Testis (tissue), 3 donors: ENCODE measurements around the gene APPBP2. TPM values are rescaled to one million over a fixed set of nuclear protein-coding genes. Genes with fewer than 3 reads are reported as not detected.

Experiments used
- DNase-seq: peaks from one replicate; pipeline ENCODE4 v3.0.0-alpha.2; 2019
- H3K27ac ChIP-seq, 2 donors: fragments of 200-600 bp; sonication (generic); one replicate each; pipeline ENCODE4 v1.5.1; 2019
- H3K27me3 ChIP-seq: fragments of 200-600 bp; sonication (generic); one replicate; pipeline ENCODE4 v1.5.1; 2019
- H3K36me3 ChIP-seq: fragments of 200-600 bp; sonication (generic); one replicate; pipeline ENCODE4 v1.5.1; 2017; ENCODE audit warnings: low read depth; ENCODE audit errors: missing control alignments
- H3K4me1 ChIP-seq: fragments of 200-600 bp; sonication (generic); one replicate; pipeline ENCODE4 v1.5.1; 2019
- H3K4me3 ChIP-seq, 2 donors: fragments of 200-600 bp; sonication (generic); one replicate each; pipeline ENCODE4 v1.5.1; 2017 to 2019
- H3K9me3 ChIP-seq: fragments of 200-600 bp; sonication (generic); one replicate; pipeline ENCODE4 v1.5.1; 2017
- POLR2A ChIP-seq: fragments of 450-650 bp; IDR thresholded peaks from one replicate; pipeline ENCODE4 v1.6.1; 2017; ENCODE audit warnings: antibody characterized with exemption, mild to moderate bottlenecking, moderate library complexity
- WGBS, 2 donors: methylation state at CpG; one replicate each; pipeline ENCODE4 v1.1.5; 2018; 5-methylcytosine and 5-hydroxymethylcytosine counted together
- intact Hi-C: fragments of 100-400 bp; cut with DNase I; formaldehyde crosslinking; loops from one replicate; pipeline ENCODE4 v1.15.1; 2023; ENCODE audit warnings: low total_unique reads
- polyA plus RNA-seq: library from polyadenylated mRNA; stranded (reverse); fragments of 350-450 nt; fragmentation: Illumina TruSeq; extraction: RNeasy Lipid Tissue Mini Kit (QIAGEN cat#74804); gene quantifications from one replicate; pipeline ENCODE4 v1.2.3, GENCODE V29; 2014; ENCODE audit warnings: low read depth, low replicate concordance; ENCODE audit not compliant: insufficient read depth
- total RNA-seq, 2 donors: library from RNA; depleted of rRNA; stranded (reverse); fragments of >200 nt; gene quantifications; one replicate each; pipeline ENCODE4 v1.2.3, GENCODE V29; 2016
- TF ChIP-seq, protein P1 (sequence below), 3 experiments: fragments of 450-650 bp in 2 of 3; fragments of 200-600 bp in 1 of 3; sonication (generic) in 1 of 3; IDR thresholded peaks; one replicate each; pipeline ENCODE4 v1.5.1; 2016 to 2019; ENCODE audit warnings: antibody characterized with exemption in 3 of 3, mild to moderate bottlenecking in 2 of 3, moderate library complexity in 1 of 3

The APPBP2 gene
- total and polyA plus RNA-seq, 3 donors from 2014 or later, result 58.2 to 98.4 (median 58.9) TPM

DNA sequence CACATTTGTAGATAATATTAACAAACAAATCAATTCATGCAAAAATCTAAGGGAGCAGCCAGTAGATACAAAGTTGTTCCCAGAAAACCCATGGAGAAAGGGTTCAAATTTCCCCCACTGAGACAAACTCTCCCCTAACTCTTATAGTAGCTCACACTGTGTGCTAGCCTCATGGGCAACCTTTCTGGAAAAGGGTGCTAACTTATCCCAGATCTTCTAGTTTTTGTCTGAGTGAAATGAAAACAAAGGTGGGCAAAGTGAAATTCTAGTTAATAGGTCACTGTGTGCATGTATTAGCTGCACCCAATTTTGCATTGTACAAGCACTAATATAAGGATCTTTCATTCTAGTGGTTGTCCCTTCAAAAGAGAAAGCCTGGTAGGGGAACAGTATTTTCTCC lies 124.2 kb downstream of the APPBP2 start:
- TF ChIP-seq, protein P1, sequence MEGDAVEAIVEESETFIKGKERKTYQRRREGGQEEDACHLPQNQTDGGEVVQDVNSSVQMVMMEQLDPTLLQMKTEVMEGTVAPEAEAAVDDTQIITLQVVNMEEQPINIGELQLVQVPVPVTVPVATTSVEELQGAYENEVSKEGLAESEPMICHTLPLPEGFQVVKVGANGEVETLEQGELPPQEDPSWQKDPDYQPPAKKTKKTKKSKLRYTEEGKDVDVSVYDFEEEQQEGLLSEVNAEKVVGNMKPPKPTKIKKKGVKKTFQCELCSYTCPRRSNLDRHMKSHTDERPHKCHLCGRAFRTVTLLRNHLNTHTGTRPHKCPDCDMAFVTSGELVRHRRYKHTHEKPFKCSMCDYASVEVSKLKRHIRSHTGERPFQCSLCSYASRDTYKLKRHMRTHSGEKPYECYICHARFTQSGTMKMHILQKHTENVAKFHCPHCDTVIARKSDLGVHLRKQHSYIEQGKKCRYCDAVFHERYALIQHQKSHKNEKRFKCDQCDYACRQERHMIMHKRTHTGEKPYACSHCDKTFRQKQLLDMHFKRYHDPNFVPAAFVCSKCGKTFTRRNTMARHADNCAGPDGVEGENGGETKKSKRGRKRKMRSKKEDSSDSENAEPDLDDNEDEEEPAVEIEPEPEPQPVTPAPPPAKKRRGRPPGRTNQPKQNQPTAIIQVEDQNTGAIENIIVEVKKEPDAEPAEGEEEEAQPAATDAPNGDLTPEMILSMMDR (IDR thresholded peaks at IDR 0.05), result no peak
- no peak for TF ChIP-seq POLR2A
- Histone ChIP-seq H3K36me3 (no peaks in the 10 kb centered on the region), H3K27me3 (no peaks in the 10 kb centered on the region)

DNA sequence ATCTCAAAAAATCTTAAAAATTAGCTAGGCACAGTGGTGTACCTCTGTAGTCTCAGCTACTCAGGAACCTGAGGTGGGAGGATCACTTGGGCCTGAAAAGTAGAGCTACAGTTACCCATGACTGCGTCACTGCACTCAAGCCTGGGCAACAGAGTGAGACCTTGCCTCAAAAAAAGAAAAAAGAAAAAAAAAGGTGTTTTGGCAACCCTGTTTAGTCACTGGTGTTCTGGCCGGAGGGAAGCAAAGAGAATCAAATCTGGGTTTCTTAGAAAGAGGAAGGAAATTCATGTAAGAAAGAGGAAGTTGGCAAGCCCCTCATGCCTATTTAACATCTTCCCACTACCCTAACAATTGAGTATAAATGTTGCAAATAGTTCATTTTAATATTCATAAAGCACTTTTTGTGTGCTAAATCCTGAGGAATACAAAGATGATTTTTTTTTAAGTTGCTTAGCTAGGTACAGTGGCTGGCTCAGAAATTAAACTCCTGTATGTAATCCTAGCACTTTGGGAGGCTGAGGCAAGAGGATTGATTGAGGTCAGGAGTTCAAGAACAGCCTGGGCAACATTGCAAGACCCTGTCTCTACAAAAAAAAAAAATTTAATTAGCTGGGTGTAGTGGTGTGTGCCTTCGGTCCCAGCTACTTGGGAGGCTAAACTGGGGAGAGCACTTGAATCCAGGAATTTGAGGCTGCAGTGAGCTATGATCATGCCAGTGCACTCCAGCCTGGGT lies 127.6 kb downstream of the APPBP2 start:
- no peaks in the 10 kb centered on the region for H3K4me1 ChIP-seq
- H3K4me3 ChIP-seq, result no peak overlapping the region
- H3K36me3 ChIP-seq, result no peaks in the 10 kb centered on the region
- no peak for DNase-seq
- TF ChIP-seq, protein P1 (IDR thresholded peaks at IDR 0.05), result no peak
- TF ChIP-seq POLR2A, result no peak
- H3K27me3 ChIP-seq, result no peaks in the 10 kb centered on the region
- intact Hi-C loops, result no loop called here
- WGBS, 2 donors, result 81% methylated on average over 3 of the region's 3 CpGs
- H3K9me3 ChIP-seq, result no peaks in the 10 kb centered on the region
- H3K27ac ChIP-seq, result peak overlapping the region in 1 of 2 donors; percentile 30

More for the DNA sequence above, 124.2 kb downstream of the APPBP2 start:
- DNase-seq, result no peak
- intact Hi-C loops, result no loop called here
- no peaks in the 10 kb centered on the region for H3K9me3 ChIP-seq
- H3K27ac ChIP-seq, result no peak overlapping the region
- no peak overlapping the region for H3K4me3 ChIP-seq
- no peaks in the 10 kb centered on the region for H3K4me1 ChIP-seq

DNA sequence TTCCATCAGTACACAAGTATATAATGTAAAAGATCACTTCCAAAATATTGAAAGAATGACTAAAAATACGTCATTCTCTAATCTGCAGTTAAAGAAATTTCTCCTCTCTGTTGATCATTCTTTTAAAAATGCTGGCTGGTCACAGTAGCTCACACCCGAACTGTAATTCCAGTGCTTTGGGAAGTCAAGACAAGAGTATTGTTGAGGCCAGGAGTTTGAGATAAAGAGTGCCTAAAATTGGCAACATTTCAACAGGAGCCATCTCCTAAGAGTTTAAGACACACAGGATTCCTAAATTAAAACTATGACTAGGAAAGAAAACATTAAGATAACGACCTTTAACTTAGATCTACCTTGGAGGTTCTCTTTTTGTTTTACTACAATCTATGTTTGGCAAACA lies 129.6 kb downstream of the APPBP2 start:
- DNase-seq, result no peak
- Histone ChIP-seq H3K9me3 (no peaks in the 10 kb centered on the region), H3K36me3 (no peaks in the 10 kb centered on the region), H3K4me3 (no peak overlapping the region), H3K4me1 (peaks cover 4% of the 10 kb centered on the region), H3K27me3 (no peaks in the 10 kb centered on the region), H3K27ac (no peak overlapping the region)
- WGBS, 2 donors, result 79 to 88% methylated on average over 3 of the region's 3 CpGs
- no peak for TF ChIP-seq POLR2A
- TF ChIP-seq, protein P1 (IDR thresholded peaks at IDR 0.05), result no peak
- intact Hi-C loops, result no loop called here

DNA sequence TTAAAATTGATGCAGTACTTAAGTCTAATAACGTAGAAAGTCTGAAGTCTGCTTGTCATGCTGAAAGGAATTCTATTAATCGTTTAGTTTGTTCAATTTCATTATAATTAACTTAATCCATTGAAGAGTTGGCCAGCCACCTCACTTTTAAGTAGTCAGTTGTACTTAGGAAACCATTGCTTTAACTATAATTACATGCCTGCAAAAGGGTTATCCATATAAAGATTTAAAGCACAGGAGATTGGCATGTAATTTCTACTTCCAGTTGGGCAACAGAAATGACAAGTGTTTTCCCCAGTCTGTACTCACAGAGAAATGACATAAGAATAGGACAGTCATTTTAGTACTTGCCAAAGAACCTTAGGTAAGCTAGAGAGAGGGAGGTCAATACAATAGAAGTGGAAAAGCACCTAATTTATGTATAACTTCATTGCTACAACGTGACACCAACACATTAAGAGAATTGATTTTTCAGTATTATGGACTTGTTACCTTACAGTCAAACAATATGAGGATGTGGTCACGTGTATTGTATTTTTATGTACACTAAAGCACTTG lies 130.5 kb downstream of the APPBP2 start:
- intact Hi-C loops, result no loop called here
- TF ChIP-seq, protein P1 (IDR thresholded peaks at IDR 0.05), result no peak
- no peak for TF ChIP-seq POLR2A
- Histone ChIP-seq H3K4me1 (peaks cover 9% of the 10 kb centered on the region), H3K27me3 (no peaks in the 10 kb centered on the region), H3K4me3 (no peak overlapping the region), H3K9me3 (no peaks in the 10 kb centered on the region), H3K36me3 (no peaks in the 10 kb centered on the region), H3K27ac (no peak overlapping the region)
- DNase-seq, result no peak
- WGBS, 2 donors, result 80 to 85% methylated on average over 4 of the region's 4 CpGs
